Measurements from ENCODE around the gene ZNF385A.
"Not testable (repeated sequence)": the region's sequence is repeated elsewhere in the genome, so short reads cannot be mapped to it uniquely, and the experiment has no call there.

The ZNF385A gene

DNA sequence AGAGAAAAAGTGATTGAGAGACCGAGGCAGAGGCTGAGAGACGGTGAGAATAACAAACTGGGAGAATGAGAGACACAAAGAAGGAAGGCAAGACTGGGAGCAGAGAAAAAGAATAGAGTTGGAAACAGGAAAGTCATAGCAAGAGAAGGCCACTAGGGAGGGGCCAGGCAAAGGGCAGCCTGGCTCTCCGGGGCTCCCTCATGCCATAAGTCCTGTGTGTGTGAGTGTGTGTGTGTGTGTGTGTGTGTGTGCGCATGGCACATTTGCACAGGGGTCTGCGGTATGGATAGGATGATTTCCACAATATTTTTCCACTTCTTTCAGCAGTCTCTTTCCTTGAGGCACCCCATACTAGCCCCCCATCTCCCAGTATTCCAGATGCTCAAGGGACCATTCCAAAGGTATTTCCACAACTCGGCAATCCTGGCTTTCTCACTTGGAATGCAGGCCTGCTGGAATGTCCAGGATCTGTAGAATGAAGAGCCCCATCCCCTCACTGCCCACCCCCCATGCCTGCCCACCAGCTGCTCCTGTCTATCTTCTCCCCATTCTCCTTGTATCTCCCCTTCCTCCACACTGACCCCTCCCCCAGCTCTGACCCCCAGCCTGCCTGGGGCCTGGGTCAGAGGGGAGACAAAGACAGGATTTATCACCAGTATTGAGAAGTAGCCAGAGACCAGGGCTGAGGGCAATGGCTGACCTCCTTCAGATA is 29.3 kb downstream of the ZNF385A start:
- DNase-seq (ENCODE audit: low read depth) = no peak

GRCh38 chr12:54354271-54354670 is 30.3 kb downstream of the ZNF385A start:
- DNase-seq (ENCODE audit: low read depth) = not testable (repeated sequence)

DNA sequence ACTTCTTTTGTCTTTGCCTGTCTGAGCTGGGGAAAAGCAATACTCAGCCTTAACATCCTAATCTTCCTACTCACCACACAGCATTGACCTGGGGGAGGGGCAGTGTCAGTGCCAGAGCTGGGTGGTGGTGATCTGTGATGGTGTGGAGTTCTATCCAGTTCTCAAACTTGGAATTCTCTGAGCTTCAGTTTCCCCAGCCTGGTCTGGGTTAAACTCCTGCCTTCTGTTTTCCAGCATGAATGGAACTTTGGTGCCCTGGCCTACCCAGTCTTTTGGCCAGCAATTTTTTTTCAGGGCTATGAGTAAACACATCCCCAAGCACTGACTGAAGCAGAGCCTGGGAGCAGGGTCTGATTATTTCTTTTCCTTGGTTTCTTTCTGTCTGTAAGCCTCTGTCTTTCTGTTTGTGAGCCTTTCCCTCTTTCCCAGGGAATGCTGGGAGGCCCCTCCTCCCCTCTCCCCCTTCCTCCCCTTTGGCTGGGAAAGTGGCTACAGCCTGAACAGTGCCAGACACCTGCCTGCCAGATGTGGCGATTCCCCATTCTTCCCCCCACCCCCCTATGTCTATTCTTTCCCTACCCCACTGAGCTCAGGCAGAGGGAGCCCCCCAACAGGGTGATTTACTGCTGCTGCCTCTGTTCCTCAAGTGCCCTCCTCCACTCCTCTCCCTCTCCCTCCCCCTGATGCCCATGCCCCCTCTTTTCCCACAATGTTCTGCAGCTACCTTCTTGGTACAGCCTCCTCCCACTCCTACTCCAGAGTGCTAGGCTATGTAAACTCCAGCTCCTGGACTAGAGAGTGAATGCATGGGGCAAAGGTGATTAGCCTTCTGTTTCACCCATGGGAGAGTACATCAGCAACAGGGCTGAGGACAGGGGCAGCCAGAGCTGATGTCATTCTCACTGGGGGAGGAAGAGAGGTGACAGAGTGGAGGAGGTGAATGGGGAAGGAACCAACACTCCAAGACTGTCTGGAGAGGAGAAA is 31.4 kb downstream of the ZNF385A start:
- no peak for DNase-seq (ENCODE audit: low read depth)

- no peak for DNase-seq (ENCODE audit: low read depth)
These were observed 32.5 kb downstream of the ZNF385A start for GRCh38 chr12:54352022-54352531.

DNA sequence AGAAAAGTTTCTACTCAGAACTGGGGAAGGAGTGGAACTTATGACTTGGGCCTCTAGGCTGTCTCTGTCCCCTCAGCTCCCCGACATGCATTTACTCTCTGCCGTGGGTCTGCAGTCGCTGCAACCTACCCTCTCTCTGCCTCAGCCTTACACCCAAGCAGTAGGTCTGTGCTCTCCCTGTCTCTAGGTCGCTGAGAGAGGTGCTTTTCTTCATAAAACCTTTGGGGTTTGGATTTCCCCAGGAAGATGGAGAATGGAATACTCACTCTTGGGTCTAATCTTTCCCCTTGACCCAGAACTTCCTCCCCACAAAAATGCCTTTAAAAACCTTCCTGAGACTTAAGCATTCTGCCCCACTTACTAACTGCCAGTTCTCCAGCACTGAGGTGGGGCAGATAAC is 33.2 kb downstream of the ZNF385A start:
- no peak for DNase-seq (ENCODE audit: low read depth)

DNA sequence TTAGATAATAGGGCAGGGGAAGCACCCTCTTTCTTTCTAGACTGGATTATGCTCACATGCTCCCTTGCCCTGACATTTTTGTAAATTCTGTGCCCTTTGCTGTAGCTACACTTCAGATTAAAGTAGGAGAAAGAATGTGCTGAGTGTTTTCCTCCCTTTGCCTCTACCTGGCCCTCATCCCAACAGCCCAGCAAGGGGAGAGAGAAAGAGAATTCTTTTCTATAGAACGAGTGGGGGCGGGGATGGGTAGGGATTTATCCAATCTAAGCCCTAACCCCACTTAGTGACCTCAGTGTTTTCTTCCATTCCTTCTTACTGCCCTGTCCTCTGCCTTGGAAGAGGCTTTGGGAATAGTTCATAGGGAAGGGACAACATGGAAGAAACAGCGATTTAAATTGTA is 33.8 kb downstream of the ZNF385A start:
- no peak for DNase-seq (ENCODE audit: low read depth)

DNA sequence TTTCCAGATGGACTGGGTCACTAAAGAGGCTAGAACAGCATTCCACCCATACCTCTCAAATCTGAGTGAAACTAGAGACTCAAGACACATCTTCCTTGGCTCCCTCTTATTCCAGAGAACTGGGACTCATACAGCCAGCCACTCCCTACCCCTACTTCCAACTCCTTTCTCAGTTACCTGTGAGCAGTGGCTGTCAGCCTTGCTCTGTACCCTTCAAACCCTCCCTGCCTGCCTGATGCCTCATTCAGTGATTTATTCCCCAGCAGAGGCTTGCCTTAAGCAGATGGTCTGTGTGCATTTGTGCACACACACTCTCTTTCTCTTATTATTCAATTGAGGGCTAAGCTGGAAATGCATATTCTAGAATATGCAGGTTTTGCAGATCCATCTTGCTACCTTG is 34.9 kb downstream of the ZNF385A start:
- no peak for DNase-seq (ENCODE audit: low read depth)

- no peak for DNase-seq (ENCODE audit: low read depth)
These were observed 35.5 kb downstream of the ZNF385A start for GRCh38 chr12:54349036-54349435.

- no peak for DNase-seq (ENCODE audit: low read depth)
These were observed 42.9 kb downstream of the ZNF385A start for GRCh38 chr12:54341378-54342300.

DNA sequence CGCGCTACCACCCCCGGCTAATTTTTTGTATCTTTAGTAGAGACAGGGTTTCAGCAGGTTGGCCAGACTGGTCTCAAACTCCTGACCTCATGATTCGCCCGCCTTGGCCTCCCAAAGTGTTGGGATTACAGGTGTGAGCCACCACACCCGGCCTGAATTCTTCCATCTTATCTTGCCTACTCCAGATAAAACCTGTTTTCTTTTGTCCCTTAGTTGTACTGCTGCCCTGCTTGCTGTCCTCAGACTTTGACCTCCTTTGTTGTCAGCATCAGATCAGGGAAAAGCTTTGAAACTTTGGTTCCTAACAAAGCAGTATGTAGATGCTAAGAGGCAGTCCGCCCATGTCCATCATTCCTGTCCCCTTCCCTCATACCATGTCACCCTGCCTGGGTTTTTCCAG is 43.7 kb downstream of the ZNF385A start:
- no peak for DNase-seq (ENCODE audit: low read depth)

GRCh38 chr12:54338698-54339296 is 45.7 kb downstream of the ZNF385A start:
- DNase-seq (ENCODE audit: low read depth) = no peak

DNA sequence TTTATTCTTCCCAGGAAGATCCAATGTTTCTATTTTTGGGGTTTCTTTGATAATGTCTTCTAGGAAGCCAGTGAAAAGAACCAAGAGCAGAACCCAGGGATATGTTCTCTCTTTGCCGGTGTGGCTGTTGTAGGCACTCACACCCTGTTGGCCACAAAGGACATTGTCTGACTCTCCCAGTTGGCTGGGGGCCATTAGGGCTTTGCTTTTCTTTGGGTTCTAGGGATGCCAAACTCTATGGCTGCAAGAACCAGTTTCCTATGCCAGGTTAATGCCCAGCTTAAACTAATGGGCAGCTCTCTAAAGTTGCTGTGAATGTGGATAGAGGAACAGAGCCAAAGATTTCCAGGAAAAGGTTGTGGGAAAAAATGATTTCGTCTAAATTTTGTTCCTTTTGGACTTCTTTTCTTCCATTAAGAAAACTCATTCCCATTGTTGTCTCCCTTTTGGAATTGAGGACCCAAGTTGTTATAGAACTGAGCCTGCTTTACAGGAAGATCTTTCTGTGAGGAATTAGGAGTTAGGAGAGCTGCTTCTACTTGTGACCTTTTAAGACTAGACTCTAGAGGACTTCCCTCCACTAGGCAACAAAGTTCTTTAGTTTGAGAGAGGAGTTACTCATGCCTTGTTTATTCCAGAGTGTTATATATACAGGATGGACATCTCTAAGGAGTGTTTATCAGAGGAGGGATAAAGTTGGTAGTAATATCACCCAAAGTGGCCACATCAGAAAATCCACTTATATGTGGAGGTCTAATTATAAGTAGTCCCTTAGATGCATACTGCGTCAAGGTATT is 46.5 kb downstream of the ZNF385A start:
- no peak for DNase-seq (ENCODE audit: low read depth)

GRCh38 chr12:54337280-54337842 is 47.2 kb downstream of the ZNF385A start:
- no peak for DNase-seq (ENCODE audit: low read depth)

GRCh38 chr12:54333420-54334034 is 51.0 kb downstream of the ZNF385A start:
- DNase-seq (ENCODE audit: low read depth) = no peak

DNA sequence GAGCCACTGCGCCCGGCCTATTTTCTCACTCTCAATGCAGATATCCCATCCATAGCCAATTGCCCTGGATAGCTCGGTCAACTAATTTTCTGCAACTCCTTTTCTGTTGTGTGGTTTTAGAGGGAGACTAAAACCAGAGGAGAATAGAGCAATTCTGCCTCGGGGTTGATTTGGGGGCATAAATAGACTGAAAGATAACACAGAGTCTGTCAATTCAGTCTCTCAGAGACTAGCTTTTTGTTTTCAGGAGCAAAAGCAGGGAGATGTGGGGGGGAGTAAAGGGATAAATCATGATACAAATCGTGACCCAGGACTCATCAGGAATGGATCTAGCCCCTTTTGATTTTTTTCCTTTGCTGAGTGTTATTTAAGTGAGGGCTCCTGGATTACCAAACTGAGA is 53.1 kb downstream of the ZNF385A start:
- no peak for DNase-seq (ENCODE audit: low read depth)

GRCh38 chr12:54330442-54330841 is 54.1 kb downstream of the ZNF385A start:
- no peak for DNase-seq (ENCODE audit: low read depth)

GRCh38 chr12:54329759-54330158 is 54.8 kb downstream of the ZNF385A start:
- no peak for DNase-seq (ENCODE audit: low read depth)

GRCh38 chr12:54328595-54329337 is 55.8 kb downstream of the ZNF385A start:
- DNase-seq (ENCODE audit: low read depth) = no peak

Data from activated T-helper 9 cell treated with anti-CD3 and anti-CD28 coated beads, Interleukin-2, amount 50 U/mL, for 16 hours (primary cell).